CD4-positive, alpha-beta T cell treated with Interferon alpha-2 for 1 hour (primary cell): ENCODE data around the gene DNMT3B.
"Not testable (repeated sequence)": the region's sequence is repeated elsewhere in the genome, so short reads cannot be mapped to it uniquely, and the experiment has no call there.

Source experiments
- DNase-seq, 2 donors: peaks; one replicate each; pipeline ENCODE4 v3.0.0-alpha.2; 2020 to 2022

DNMT3B gene

DNA sequence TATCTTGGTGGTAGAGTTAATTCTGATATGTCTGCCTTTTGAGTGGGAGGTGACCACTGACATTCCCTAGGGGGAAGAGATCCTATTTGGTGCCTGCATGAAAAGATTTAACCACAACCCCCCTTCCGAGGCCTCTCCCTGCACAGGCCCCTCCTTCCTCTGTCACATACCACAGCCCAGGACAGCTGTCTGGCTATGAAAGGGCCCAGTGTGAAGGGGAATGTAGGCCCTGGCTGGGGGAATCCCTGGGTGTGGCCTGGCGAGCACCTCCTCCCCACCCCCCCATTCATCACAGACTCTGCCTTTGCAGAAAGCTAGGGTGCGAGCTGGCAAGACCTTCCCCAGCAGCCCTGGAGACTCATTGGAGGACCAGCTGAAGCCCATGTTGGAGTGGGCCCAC is 30.1 kb downstream of the DNMT3B start:
- peak; percentile 58 to 60 for DNase-seq

DNA sequence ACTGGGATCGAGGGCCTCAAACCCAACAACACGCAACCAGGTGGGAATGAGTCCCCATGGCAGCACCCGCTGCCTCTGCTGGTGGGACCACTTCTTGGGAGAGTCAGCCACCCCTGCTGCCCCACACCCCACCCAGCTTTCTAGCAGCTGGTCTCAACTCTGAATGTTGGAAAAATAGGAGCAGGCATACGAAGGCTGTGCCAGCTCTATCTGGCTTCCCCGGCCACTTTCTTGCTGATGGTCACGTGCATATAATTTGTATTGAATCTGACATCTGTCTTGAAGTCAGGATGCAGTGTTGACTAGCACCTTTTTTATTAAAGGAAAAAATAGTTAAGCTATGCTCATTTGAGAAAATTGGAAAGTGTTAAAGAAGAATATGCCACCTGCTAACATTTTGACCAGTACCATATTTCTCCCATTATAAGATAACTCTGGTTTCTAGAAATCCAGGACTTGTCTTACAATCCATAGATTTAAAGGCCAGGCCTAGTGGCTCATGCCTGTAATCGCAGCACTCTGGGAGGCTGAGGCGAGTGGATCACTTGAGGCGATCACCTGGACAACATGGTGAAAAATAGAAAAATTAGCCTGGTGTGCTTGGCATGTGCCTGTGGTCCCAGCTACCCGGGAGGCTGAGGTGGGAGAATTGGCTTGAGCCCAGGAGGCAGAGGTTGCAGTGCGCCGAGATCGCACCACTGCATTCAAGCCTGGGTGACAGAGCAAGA is 30.7 kb downstream of the DNMT3B start:
- peak in 1 of 2 donors; percentile 9 for DNase-seq

DNA sequence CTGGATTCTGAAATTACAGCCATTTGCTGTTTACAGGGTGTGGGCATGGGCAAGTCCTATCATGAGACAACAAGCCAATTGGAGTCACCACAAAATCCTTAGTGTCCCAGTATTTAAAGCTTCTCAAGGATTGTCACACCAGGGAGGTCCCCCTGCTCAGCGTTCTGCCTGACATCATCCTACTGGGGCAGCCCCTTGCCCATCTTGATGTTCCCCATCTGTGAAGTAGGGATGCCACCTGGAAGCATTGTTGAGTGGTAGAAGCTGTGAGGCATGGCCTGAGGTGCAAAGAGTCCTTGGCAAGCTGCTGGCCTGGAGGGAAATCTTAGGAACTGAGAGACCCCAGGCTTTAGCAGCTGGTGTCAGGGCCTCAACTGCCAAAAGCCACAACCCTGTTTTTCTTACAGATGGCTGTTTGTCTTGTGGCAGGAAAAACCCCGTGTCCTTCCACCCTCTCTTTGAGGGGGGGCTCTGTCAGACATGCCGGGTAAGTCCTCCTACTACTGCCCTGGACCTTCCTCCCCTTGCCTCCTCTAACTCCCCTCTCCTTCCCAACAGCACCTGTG is 34.3 kb downstream of the DNMT3B start:
- no peak for DNase-seq

DNA sequence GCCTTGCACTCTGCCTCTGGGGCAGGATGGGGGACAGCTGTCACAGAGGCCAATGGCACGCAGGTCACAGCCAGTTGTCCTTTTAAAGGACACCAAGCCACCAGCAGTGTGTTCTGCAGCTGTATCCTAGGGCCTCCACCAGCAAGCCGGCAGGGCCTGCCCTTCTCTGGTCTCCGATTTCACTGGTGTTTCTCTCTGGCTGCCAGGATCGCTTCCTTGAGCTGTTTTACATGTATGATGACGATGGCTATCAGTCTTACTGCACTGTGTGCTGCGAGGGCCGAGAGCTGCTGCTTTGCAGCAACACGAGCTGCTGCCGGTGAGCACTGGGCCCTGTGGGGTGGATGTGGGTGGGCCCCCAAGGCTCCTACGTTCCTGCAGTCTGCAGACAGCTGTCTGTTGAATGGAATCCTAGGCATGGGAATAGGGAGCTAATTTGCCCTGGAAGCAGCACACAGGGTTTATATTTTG is 34.8 kb downstream of the DNMT3B start:
- DNase-seq: no peak

DNA sequence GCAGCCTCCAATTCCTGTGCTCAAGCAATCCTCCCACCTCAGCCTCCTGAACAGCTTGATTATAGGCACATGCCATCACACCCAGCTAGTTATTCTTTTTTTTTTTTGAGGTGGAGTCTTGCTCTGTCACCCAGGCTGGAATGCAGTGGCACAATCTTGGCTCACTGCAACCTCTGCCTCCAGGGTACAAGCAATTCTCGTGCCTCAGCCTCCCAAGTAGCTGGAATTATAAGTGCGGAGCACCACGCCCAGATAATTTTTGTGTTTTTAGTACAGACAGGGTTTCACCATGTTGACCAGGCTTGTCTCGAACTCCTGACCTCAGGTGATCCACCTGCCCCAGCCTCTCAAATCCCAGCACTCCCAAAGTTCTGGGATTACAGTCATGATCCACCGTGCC is 35.4 kb downstream of the DNMT3B start:
- DNase-seq: not testable (repeated sequence)

DNA sequence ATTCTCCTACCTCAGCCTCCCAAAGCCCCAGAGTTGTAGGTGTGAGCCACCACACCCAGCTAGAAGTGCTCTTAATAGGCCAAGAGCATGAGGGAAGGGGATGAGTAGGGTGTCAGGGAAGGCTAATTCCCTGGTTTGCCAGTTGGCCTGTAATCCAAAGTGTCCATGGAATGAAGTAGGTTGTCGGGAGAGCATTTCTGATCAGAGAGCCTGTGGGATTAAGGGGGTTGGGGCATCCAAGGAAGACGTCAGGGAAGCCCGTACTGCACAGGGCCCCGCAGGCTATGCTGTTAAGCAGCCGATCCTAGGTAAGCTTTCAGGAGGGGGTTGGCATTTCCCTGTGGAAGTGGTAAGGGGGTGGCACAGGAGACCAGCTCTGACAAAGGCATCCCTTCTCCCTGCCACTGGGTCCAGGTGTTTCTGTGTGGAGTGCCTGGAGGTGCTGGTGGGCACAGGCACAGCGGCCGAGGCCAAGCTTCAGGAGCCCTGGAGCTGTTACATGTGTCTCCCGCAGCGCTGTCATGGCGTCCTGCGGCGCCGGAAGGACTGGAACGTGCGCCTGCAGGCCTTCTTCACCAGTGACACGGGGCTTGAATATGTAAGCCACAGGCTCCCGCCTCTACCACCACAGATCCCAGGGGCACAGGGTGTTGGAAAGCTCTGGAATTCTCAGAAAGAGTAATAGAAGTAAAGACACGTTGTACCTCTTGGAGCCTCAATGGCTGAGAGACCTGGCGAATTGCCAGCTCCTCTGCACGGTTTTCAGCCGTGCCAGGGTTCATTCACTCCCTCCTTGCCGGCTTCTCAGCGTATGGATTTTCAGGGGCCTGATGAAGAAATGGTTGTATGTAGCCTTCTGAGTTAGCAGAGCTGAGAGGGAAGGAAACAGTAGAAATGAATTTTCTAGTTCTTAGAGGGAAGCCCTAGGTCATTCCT is 36.1 kb downstream of the DNMT3B start:
- DNase-seq: no peak

DNA sequence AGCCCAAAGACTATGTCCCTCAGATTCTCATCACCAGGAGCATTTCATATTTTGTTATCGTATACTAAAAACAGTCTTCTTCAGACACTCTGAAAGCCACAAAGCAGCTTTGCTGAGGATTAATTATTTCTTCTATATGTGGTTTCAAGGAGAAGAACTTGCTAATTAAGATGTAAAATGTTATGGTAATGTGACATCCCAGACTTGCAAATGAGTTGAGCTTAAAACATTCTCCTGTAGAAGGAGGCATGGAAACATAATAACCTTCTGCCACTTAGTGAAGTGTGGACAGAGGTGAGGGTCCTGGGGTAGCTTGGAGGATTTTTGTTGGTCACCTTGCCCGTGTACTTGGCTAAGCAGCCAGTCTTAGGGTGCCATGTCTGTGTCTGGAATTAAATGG is 40.9 kb downstream of the DNMT3B start:
- DNase-seq: no peak

DNA sequence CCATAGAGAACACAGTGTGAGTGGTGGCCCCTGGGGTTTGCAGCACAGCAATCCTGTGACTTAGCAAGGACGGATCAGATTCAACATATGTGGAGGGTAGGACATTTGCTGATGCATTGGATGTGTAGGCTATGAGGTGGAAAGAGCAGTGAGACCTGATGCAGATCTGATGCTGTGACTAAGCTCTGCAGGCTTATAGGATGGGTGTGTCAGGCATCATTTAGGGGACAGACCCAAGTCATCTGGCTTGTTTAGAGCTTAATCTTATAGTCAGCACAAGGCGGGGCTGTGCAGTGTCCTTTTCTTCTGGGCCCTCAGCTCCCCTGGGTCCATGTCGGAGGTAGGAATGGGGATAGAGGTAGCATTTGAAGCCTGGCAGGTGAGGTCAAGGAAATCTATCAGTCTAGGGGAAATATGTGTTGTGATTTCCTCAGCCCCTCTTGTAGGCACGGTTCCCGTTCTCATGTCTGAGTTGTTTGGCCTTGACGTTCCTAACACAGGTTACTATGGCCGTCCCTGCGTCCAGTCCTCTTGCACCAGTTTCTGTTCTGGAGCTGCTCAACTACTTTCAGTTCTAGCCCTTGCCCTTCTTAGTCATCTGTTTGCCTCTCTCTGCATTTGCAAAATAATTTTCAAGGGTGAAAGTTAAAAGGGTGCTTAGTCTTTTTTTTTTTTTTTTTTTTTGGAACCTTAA is 42.0 kb downstream of the DNMT3B start:
- no peak for DNase-seq

DNA sequence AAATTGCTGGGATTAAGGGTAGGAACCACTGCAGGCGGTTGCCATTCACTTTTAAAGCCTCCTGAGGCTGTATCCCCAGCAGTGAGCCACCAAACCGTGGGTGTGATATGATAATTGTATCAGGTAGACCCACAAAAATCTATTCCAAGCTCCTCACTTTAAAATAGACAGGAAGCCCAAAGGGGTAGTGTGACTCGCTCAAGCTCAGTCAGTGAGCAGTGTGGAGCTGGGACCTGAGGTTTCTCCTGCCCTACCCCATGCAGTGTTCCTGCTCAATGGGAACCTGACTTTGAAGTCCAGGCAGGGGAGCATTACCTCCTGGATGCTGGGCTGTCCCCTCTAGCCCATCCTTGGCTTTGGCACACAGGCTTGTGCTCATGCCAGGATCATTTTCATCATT is 42.6 kb downstream of the DNMT3B start:
- DNase-seq: no peak

DNA sequence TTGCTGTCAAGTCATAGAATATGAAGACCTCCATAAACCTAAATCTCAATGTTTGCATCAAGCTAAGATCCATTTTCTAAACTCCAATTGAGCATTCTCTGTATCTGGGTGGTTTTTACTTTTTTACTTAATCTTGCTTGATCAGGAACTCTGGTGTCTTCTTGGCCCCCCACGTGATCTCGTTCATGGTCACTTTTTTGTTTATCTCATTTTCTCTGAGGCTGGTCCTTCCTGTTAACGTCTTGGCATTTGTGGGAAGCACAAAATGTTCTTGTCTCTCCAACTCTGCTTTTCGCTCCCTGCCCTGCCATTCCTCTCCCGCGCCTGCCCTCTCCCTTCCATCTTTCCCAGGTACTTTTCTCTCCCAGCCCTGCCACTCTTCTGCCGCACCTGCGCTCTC is 43.5 kb downstream of the DNMT3B start:
- DNase-seq: no peak

DNA sequence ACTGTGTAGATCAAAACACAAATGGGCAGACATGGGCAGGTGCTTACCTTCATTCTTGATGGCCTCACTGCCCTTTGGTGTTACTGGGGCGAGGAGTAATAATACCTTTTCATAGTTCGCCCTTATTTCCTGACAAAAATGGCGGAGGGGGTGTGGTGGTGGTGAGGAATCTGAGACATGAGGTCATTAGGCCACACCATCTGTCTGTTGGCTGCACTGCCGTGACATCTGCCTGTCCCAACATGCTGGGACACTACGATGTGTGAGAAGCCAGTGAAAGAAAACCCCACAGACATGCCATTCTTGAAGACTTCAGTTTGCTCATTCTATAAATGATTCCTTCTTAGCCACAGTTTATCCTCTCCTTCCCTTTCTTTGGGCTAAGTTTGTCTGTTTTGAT is 44.2 kb downstream of the DNMT3B start:
- DNase-seq: no peak

DNA sequence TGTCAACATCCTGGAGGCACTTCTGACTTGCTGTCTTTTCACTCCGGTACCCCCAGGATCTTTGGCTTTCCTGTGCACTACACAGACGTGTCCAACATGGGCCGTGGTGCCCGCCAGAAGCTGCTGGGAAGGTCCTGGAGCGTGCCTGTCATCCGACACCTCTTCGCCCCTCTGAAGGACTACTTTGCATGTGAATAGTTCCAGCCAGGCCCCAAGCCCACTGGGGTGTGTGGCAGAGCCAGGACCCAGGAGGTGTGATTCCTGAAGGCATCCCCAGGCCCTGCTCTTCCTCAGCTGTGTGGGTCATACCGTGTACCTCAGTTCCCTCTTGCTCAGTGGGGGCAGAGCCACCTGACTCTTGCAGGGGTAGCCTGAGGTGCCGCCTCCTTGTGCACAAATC is 45.5 kb downstream of the DNMT3B start:
- no peak for DNase-seq

DNA sequence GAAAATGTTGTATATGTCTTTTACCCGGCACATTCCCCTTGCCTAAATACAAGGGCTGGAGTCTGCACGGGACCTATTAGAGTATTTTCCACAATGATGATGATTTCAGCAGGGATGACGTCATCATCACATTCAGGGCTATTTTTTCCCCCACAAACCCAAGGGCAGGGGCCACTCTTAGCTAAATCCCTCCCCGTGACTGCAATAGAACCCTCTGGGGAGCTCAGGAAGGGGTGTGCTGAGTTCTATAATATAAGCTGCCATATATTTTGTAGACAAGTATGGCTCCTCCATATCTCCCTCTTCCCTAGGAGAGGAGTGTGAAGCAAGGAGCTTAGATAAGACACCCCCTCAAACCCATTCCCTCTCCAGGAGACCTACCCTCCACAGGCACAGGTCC is 46.3 kb downstream of the DNMT3B start:
- no peak for DNase-seq

DNA sequence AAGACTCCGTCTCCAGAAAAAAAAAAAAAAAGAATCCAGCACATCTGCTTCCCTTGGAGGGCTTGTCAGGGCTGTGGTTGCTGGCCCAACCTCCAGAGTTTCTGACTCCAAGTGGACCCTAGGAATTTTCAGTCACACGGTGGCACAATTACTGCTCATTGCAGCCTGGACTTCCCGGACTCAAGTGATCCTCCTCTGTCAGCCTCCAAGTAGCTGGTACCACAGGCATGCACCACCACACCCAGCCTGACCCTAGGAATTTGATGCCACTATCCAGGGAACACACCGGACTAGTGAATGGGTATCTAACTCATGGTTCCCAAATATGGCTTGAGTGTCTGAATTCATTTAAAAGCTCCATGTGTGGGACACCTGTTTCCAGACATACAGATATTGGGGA is 47.7 kb downstream of the DNMT3B start:
- no peak for DNase-seq

DNA sequence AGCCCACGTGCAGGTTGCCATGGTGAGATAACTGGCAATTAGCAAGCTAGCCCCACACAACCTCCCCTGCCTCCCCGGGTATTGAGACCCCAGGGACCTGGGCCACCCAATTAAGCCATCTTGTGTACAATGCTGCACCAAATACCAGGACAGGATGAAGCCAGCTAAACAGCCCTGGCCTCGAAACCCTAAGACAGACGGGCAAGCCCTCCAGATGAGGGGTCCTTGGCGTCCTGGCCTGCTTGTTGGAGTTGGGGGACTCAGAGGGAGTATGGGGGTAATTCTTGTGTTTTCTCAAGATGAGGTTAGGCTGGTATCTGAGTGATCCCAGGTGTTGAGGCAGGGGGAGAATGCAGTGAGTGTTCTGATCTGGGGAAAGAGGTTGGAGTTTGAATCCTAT is 48.8 kb downstream of the DNMT3B start:
- no peak for DNase-seq

DNA sequence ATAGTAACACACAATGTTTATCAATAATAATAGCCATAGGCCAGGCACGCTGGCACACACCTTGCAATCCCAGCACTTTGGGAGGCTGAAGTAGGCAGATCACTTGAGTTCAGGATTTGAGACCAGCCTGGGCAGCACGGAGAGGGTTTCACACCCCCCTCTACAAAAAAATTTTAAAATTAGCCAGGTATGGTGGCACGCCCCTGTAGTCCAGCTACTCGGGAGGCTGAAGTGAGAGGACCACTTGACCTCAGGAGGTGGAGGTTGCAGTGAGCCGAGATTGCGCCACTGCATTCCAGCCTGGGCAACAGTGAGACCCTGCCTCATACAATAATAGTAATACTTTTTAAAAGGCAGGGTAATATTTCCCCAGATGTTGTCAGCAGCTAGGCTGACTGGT is 49.7 kb downstream of the DNMT3B start:
- no peak for DNase-seq

DNA sequence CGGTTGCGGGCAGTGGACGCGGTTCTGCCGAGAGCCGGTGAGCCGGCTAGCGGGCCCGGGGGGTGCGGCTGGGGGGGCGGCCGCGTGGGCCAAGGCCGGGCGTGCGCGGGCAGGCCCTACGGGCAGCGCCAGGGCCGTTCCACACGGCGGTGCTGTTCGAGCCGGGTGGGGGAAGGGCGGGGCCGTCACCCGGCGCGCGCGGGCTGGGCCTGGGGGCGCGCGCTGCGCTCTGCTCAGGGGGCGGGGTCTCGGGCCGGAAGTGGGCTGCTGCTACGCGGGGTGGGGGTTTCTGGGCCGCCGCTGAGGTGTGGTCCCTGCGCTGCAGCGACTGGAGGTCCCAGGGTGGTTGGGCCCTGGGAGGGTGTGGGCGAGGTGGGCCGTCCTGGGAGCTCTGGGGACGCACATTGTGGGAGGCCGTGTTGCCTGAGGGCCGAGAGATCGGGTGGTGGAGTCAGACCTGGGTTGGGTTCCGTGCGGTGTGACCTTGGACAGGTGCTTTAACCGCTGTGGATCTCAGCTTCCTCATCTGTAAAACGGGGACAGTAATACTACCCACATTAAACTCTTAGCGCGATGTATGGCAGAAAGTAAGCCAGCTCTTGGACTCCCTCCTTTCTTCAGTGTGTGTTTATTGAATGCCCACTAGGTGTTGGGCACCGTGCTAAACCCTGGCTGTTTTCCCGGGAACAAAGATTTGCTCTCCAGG is 58.0 kb downstream of the DNMT3B start:
- no peak for DNase-seq

DNA sequence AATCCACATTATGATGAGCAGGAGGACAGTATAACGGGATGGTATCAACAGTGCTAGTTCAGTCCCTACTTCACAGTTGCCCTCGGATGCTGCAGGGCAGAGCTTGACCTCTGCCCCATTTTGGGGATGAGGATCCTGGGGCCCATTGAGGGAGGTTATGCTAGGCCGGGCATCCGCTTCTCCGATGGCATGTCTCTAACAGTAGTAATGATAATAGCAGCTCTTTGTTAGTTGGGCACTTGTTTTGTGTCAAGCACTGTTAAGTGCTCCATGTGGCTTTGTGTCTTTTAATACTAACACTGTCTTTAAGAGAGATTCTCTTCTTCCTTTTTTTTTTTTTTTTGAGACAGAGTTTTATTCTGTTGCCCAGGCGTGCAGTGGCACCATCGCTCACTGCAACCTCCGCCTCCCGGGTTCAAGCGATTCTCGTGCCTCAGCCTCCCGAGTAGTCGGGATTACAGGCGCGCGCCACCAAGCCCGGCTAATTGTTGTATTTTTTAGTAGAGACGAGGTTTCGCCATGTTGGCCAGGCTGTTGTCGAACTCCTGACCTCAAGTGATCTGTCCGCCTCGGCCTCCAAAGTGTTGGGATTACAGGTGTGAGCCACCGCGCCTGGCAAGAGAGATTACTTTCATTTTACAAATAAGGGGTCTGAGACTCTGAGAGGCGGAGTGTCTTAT is 58.7 kb downstream of the DNMT3B start:
- DNase-seq: peak in 1 of 2 donors; percentile 21

DNA sequence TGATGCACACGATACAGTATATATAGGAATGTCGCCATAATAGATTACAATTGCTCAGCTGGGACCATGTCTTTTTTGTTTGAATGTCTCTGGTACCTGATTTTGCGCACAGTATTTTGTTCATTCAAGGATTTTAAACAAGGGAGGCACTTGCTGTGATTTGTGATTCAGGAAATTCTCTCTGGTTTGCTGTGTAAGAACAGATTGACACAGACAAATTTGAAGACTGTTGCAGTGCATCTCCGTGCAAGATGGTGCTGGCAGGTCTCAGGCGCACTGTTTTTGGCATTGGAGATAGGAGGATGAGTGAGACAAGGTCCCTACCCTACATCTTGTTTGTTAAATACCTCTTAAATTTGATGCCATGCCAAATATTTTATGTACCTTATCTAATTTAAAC is 60.0 kb downstream of the DNMT3B start:
- no peak for DNase-seq

DNA sequence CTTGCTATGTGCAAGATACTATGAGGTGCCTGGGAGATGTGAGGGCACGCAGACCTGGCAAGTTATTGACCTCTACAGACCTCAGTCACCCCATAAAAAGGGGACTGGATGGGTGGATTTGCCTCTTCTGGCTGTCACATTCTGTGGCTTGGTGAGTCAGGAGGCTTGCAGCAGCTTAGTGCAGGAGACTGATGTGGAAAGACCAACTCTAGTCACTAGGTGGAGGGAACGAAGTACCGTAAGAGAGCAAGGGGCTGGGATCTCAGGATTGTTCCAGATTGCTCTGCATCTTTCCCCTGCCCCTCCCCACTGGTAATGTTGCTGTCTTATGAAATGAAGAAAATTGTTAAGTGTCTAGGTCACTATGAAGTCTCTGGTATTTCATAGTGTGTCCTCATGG is 60.9 kb downstream of the DNMT3B start:
- no peak for DNase-seq

DNA sequence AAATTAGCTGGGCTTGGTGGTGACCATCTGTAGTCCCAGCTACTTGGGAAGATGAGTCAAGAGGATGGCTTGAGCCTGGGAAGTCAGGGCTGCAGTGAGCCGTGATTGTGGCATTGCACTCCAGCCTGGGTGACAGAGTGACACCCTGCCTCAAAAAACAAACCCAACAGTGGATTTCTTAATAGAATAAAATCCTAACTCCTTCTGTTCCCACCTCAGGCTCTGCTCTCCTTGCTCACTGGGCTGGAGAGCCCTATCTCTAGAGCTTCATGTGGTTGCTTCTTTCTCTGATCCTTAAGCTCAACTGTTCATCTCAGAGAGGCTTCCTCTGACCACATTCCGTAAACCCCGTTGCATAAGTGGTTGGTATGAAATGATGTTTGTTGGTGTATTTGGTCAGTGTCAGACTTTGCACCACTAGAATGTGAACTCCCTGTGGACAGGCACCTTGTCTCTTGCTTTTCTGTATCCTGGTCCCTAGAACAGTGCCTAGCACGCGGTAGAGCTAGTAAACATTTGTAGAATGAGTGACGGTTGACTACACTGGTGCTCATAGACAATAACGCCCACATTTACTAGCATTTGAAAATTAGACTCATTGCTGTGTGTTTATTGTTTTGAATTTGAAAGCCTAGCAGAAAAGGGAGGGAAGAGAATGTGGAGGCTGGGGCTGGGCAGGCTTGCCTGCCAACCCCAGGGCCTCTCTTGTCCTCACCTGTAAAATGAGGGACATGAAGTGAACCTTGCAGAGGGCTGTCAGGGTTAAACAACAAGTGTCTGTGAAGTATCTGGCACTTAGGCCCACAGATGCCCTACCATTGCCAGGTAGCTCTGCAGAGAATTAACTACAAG is 61.8 kb downstream of the DNMT3B start:
- no peak for DNase-seq
